ENCODE measurements around the gene TAF3.

The TAF3 gene

DNA sequence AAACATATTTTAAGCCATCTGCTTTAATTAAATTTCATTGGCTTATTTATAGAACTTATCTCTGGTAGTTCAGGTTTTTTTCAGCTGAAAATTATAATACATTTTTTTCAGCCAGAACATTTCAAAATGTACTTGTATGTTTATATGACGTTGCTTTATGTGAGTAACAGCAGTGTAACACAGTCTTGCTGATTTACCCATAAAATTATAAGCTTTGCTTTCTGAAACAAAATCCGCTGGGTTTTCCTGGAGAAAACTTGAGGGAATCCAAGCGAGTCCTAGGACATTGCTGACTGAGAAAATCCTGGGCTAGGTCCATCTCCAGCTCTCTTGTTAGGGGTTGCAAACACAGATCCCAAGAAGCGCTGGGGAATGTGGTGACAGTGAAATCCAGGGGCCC is 124.0 kb downstream of the TAF3 start:
- FAIRE-seq, result no peak

DNA sequence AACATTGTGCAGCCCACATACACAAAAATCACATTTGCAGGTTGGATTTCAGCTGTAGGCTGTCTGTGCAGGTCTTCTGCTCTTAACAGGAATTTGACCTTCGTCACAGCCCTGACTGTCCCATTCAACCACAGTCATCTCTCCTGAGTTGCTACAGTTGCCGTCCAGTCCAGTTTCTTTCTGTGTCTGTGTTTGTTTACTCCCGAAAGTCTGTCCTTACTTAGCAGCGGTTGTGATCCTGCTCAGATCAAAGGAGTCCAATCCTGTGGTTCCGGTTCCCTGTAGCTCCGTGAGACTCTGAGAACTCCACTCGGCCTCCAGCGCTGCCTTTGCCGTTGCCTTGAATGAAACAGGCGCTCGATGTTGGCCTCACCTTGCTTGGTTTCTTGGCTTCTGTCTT is 124.6 kb downstream of the TAF3 start:
- FAIRE-seq, result no peak

DNA sequence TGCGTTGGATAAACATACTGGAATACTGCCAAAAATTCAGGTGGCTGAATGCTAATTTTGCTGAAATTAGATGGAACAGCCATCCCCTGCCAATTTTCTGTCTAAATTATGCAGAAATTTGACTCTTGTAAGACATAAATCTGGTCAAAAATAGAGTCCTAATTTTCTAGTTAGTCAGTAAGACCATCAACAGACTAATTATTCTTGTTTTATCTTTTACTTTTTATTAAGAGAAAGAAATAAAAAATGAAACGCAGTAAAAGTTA is 125.8 kb downstream of the TAF3 start:
- FAIRE-seq, result no peak

DNA sequence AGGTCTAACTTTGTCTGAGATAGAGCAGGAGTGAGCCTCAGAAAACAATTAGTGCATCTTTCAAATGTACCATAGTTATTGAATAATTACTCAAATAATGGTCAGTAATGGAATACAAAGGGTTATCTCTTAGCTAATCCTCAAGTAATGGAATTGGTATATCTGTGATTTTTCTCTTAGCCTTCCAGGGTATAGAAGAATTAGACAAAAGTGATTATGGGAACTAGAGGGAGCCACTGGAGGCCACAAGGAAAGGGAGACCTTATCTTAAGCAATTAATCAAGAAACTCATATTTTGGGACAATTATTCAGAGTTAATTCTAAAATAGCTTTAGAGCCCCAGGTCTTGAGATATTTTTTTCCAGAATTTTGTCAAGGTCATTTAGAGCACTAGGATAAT is 126.2 kb downstream of the TAF3 start:
- FAIRE-seq, result no peak

DNA sequence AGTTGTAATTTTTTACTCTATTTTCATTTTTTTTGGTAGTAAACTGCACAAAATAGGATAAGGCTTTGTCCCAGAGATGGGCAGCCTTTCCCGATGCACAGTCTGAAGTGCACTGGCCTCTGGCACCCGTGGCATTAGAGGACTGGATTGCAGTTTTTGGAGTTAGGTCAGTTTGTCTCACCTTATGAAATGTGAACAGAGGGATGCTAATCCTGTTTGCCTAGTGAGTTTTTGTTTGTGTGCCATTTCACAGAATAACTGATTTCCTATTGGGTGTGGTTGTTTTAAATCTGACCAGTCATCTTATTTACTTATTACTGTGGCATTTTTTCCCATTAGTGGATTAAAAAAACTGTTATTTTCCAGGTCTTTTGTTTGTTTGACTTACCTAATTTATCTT is 126.7 kb downstream of the TAF3 start:
- FAIRE-seq, result no peak

DNA sequence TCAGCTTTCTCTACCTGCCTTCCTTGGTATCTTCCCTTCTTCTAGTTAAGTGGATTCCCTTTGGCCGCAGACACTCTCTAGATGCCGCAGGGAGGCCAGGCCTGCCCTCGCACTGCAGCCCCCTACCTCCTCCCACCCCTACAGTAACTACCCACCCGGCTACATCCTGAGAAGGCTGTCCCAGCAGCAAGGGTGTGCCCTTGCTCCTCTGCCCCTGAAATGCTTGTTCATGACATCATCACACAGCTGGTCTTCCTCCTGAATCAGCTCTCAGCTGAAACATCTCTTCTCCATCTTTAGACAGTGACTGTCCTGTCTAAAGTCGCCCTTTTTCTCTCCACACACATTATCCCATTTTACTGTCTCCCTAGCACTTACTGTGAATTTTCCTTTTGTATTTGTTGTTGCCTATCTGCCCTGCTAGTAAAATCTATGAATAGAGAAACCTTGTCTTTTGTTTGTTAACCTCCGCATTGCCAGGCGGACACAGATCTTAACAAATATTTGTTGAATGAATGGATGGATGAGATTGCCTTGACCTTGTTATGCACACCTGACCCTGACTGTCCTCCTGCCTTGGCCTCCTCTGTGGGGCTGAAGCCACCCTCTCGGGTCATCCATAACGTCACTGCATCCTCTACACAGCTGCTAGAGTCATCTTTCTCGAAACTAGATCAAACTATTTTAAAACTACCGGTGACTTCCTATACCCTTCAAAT is 127.3 kb downstream of the TAF3 start:
- FAIRE-seq, result no peak

DNA sequence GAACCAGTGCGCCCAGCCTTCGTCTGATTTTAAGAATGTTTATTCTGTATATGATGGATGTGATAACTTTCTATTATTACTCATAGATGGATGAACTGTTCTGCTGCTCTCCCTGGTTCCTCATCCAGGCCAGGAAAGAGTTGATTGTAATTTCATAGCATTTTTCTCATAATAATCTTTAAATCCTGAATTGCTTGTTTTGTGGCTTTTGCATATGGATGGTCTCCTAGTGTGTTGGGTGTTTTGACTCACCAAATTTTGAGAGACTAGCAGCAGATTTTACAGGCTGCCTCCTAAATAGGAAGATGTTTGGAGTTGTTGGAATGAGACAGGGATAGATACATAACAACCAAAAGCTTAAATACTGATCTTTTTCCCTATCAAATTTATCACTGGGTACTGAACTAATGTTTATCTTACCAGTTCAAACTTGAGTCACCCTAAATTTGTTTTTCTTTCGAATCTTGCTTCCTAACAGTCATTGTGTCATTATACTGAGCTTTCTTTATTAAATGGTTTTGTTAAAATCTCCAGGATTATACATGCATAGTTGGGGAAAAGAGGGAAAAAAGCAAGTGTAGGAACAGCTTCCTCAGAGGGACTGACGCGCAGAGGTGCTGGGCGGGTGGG is 130.2 kb downstream of the TAF3 start:
- no peak for FAIRE-seq

DNA sequence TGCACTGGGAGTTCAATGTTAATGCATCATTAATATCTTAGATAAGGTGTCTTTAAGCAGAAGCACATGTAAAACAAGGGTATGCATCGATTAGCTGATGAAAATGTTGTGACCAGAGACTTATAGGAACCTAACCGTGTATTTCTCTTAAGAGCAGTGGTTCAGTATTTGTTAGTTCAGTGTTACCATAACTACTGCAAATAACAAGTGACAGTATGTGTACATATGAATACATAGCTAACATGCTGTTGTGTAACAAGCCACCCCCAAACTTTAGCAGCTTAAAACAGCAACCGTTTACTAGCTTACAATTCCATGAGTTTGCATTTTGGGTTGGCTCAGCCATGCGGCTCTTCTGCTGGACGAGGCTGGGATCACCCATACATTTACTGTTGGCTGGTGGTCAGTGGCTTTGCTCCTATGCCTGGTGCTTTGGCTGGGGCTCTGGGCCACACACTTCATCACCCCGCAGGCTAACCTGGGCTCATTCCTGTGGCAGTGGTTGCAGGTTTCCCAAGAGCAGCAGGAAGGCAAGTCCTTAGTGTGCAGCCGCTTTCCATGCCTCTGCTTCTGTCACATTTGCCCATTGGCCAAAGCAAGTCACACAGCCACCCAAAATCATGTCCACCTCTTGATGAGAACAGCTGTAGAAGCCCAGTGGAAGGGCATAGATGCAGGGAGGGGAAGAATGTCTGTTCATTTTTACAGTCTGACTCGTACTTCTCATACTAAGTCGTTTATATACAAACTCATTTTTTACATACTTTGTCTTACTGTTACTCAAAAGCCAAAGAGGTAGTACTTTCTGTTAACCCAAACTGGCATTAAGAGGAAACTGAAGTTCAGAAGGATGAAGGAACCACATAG is 132.9 kb downstream of the TAF3 start:
- FAIRE-seq, result no peak

DNA sequence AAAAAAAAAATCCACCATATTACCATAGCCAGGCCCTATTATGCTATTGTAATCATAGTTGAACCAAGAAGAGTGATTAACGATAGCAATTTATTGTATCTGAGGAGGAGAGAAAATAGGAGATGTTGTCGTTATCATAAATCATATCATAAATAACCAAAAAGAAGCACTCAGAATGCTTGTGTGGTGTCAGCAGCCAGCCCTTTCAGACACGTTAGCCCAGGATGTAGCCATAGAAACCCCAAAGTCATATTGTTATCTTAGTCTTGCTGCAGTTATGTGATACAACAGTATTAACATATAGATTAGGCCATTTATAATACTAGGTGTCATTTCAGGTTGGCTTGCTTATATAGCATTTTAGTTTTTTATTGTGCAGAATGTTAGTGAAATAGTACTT is 134.0 kb downstream of the TAF3 start:
- no peak for FAIRE-seq

DNA sequence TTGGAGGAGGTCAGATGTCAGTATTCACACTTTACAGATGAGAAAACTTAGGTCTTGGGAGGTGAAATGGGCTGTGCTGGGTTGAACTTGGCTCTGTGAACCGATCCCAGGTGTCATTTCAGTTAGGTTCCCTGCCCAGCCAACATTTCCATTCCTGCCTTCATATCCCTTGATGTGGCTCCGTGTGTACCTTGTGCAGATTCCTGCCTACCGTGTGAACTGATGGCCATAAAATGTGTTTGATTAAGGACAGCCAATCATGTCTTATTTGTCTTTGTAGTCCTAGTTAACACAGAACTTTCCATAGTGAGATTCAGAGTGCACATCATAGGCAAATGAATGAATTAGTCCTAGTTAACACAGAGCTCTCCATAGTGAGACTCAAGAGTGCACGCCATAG is 135.1 kb downstream of the TAF3 start:
- FAIRE-seq, result no peak

DNA sequence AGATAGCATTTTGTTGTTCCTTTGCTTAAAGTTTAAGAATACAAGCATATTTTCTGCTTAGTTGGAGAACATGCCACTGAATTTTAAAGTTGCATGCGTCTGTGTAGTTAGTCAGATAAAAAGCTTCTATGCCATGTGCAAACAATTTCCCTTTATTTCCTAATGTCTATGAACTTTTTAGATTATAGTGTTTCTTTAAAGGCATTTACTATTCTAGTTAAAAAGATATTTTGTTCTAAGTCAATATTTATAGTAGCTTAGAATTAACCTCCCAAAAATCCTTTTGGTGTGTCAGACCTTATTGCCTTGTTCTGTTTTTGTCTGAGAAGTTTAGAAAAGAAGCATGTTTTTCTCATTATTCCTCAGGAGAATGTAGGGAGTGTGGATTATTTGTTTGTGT is 137.1 kb downstream of the TAF3 start:
- peak; percentile 96 for FAIRE-seq

DNA sequence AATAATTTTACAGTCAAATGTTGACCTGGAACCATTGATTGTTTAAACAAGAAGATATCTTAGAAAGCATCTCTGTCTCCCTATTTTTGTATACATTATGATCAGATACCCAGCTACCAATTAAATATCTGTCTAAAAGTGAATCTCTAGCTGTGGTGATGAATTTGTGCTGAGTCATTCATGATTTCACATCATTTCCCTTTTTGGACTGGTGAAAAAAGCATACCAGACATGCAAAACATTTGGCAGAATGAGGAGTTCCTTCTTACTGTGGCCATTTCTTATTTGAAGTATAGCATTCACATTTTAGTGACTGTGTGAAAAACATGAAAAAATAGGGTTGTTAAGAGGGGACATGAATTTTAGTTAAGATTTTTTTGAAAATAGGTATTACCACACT is 138.2 kb downstream of the TAF3 start:
- no peak for FAIRE-seq

DNA sequence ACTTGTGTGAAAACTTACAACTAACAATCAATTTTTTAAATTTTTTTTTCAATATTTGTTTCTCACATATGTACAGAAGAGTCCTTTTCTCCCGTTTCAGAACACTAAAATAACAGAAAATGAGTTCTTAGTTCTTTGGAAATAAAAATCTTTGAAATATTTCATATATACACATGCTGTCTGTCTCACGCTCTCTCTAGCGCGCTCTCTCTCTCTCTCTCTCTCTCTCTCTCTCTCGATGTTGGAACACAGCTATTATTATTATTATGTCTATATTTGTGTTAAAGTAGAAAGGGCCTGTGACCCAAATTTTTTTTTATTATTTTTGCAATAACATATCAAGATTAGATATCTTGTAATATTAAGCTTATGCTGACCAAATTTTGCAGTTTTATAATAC is 139.3 kb downstream of the TAF3 start:
- no peak for FAIRE-seq

DNA sequence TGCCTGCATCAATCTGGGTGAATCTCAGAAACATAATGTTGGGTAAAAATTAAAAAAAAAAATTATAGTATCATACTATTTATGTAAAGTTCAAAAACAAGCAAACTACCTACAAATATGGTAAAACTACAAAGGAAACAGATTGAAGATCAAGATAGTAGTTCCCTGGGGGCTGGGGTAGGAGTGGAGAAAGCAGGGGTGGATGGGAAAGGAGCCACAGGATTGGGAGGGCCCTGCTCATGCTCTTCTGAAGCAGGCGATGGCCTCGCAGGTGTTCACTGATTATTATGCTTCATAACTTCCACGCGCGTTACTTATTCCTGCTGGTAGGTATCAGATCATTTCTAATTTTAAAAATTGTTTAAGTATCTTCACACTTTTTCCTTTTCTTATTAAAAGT is 140.1 kb downstream of the TAF3 start:
- no peak for FAIRE-seq

DNA sequence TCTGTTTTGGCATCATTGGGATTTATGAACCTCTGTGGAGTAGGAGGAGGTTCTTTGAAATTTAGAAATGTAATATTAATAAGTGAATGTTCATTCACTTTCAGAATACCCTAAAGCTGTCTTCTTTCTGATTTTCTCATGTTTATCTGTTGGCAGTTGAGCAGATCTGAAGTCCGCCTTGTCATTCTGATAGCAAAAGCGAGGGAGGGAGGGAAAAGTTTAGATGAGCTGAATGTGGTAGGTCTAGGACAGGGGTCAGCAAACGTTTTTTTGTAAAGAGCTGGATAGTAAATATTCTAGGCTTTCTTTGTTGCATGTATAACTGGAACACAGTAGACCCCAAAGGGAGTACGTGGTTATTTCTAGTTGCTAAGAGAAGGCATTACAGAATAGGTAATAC is 141.8 kb downstream of the TAF3 start:
- no peak for FAIRE-seq

DNA sequence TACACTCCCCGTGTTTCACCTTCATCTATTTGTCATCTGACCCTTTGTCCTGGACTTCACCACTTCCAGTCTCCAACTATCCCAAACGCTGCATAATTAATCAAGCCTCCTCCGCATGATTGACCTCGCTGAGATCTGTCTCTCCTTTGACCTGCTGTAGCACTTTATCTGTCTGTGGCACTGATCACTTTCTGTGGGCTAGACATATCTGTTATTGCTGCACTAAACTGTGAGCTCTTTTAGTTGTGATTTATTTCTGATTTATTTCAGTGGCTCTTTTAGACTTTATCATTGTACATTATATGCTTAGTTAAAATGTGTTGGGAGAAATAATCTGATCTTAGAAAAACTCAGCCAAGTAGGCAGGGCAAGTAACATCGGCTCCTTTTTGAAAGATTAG is 144.3 kb downstream of the TAF3 start:
- FAIRE-seq, result no peak

DNA sequence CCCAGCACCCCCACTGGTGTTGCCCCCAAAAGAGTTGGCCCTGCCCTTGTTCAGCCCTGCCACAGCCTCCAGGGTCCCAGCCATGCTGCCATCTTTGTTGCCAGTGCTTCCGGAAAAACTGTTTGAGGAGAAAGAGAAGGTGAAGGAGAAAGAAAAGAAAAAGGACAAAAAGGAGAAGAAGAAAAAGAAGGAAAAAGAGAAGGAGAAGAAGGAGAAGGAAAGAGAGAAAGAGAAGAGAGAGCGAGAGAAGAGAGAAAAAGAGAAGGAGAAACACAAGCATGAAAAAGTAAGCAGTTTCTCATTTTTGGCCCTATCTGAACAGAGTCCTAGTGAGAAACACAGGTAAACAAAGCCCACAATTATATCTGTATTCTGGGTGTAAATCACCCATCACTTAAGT is 147.2 kb downstream of the TAF3 start:
- FAIRE-seq, result no peak

DNA sequence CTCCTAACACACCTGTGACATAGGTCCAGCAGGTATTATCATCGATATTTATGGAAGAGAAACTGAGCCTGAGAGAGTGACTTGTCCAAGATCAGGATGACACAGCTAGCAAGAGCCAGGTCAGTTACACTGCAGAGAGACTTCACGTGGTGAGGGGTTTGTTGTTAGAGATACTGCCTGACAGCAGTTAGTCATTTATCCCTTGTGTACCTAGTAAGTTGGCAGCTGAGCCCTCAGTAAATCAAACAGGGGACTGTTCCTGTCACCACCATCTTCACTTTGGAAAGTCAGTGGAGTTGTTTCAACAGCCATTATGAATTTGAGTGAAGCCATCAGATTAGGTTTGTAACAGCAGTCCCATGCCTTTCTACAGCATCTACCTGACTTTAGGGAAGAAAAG is 148.7 kb downstream of the TAF3 start:
- no peak for FAIRE-seq

DNA sequence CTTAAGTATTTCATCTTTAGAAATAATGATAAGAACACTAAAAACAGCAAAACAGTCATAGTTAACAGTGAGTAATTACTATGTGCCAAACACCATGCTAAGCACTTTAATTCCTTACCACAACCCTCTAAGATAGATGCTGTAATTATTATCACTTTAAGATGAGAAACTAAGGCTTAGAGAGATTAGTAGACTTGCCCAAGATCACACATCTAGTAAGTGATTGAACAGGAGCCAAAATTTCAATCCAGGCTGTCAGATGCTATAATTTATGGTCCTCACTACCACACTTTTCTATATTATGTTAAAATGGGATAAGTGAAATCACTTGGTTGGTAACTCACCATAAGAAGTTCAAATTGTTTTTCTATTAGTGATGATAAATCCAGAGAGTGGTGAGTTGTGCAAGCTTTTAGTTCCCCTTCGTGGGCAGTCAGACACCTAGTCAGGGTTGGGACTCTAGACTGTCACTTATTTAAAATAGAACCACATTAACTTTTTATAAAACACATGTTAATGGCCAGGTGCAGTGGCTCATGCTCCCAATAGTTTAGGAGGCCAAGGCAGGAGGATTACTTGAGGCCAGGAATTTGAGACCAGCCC is 150.3 kb downstream of the TAF3 start:
- no peak for FAIRE-seq

DNA sequence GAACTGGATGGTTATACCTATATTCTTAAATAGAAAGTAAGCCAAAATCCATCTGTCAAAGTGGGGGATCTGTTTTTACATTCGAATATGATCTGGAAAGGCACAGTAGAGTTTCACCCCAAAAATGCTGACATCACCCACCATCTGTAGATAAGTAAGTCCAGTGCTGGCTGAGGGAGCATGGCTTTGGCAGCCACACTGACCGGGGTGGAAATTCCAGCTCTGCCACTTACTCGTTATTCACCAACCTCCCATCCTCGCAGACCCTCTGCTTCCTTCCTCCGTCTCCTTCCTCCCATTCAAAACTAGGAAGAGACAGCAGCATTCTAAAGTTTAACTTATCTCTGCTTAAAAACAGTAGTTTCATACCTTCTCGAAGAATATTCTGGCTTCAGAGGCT is 151.3 kb downstream of the TAF3 start:
- no peak for FAIRE-seq

DNA sequence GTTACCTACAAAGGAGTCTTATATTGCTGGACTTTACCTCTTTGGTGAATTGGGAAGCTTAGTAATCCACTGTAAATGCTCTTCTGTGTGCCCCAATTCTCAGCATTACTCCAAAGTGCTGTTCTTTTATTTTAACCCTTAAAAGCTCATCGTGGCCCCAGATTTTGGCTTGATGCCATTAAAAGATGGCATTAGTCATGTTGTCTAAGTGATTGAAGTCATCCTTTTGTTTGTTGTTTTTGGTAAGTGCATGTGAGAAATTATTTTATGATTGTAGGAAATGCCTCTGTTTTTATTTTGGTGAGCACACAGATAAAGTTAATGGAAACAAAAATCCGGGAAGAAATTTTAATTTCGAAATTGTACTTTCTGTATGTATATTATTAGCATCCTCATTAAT is 153.6 kb downstream of the TAF3 start:
- peak; percentile 45 for FAIRE-seq

DNA sequence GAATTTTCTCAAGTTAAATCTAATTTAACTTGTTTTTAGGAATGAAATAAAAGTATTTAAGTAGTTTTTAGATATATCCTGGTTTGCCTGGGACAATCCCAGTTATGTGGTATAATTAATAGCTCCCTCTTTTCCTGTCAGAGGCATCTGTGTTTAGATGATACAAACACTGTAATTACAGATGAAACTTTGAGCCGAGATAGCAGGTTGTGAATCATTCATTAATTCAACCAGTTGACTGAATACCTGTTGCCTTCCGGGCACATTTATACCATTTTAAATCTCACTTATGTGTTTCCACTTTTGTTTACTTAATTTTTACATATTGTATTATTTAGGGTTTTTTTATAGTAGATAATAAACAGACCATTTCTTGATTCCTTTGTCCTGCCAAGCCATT is 154.1 kb downstream of the TAF3 start:
- no peak for FAIRE-seq

DNA sequence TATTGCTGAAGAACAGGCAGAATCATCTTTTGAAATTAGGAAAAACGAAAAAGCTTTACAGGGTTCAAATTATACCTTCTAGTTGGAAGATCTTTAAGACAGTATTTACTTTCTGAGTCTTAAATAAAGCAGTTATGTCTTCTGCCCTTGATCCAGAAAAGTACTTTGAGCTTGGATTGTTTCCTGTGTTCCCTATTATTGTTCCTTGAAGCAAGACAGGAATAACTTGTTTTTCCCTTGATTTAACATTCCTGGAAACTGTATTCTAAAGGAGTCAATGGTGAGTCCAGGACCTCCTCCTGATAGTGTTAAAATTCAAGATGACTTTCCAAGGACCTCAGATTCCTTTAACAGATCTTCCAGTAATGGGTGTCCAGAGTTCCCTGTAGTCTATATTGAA is 161.9 kb downstream of the TAF3 start:
- FAIRE-seq, result no peak

DNA sequence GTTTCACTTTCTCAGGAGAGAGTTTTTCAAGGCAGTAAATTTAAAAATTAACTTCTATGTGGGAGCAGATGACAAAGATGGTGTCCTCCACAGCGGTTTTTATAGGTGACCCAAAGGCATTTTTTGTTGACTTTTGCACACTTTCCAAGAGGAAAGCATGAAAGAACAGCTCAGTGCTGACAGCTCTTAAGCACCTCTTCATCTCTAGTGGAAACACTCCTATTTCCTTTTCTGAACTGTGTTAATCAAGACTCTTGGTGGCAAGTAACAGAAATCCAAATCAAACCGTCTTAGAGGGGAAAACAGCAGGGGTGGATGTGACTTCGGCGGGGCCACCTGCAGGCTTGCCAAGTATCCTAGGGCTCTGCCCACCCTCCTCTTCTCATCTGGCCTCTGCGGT is 164.4 kb downstream of the TAF3 start:
- no peak for FAIRE-seq

All from endometrium (tissue), 2 donors.